Prostate gland (tissue), 2 donors: Measurements from ENCODE around the gene TTC31. TPM values are rescaled to one million over a fixed set of nuclear protein-coding genes. Genes with fewer than 3 reads are reported as not detected.

Experiments
- DNase-seq: peaks from one replicate; pipeline ENCODE4 v3.0.0-alpha.2; 2019; ENCODE audit warnings: low spot score
- H3K27ac ChIP-seq, 2 donors: fragments of 200-600 bp; sonication (generic); 2 replicates each; pipeline ENCODE4 v1.5.1; 2017 to 2019
- H3K27me3 ChIP-seq: fragments of 200-600 bp; sonication (generic); replicated peaks from 2 replicates; pipeline ENCODE4 v1.5.1; 2019; ENCODE audit not compliant: insufficient read depth
- H3K36me3 ChIP-seq, 2 donors: fragments of 200-600 bp; sonication (generic); 1 replicate in 1 of 2; 2 replicates in 1 of 2; pipeline versions ENCODE4 v1.5.1 to v1.8.1; 2017 to 2019
- H3K4me1 ChIP-seq: fragments of 200-600 bp; sonication (generic); replicated peaks from 2 replicates; pipeline ENCODE4 v1.5.1; 2019
- H3K4me3 ChIP-seq, 2 donors: fragments of 200-600 bp; sonication (generic); 2 replicates each; pipeline ENCODE4 v1.5.1; 2017 to 2019
- H3K9me3 ChIP-seq: fragments of 200-600 bp; sonication (generic); 2 replicates; pipeline ENCODE4 v1.5.1; 2017
- POLR2A ChIP-seq: fragments of 450-650 bp; IDR thresholded peaks from one replicate; pipeline ENCODE4 v1.6.1; 2016; ENCODE audit warnings: antibody characterized with exemption, mild to moderate bottlenecking
- POLR2AphosphoS5 ChIP-seq: sonication (generic); formaldehyde crosslinking; IDR thresholded peaks from one replicate; pipeline ENCODE4 v1.6.1; 2017; ENCODE audit warnings: antibody characterized with exemption
- WGBS: methylation state at CpG from one replicate; pipeline ENCODE4 v1.1.5; 2018; 5-methylcytosine and 5-hydroxymethylcytosine counted together
- intact Hi-C: fragments of 100-400 bp; cut with DNase I; formaldehyde crosslinking; loops from one replicate; pipeline ENCODE4 v1.14.2; 2022
- total RNA-seq, 2 donors: library from RNA; depleted of rRNA; stranded (reverse); fragments of >200 nt; gene quantifications; one replicate each; pipeline ENCODE4 v1.1.0, GENCODE V29; 2016
- TF ChIP-seq, protein P1 (sequence below), 4 experiments: fragments of 200-600 bp in 2 of 4; fragments of 450-650 bp in 2 of 4; sonication (generic) in 2 of 4; IDR thresholded peaks; 1 replicate in 3 of 4; 2 replicates in 1 of 4; pipeline ENCODE4 v1.5.1; 2016 to 2019; ENCODE audit warnings: antibody characterized with exemption in 4 of 4, mild to moderate bottlenecking in 2 of 4, moderate library complexity in 2 of 4

TTC31 gene
- total RNA-seq, 2 donors from 2014 or later, result 24.0 to 27.6 TPM

DNA sequence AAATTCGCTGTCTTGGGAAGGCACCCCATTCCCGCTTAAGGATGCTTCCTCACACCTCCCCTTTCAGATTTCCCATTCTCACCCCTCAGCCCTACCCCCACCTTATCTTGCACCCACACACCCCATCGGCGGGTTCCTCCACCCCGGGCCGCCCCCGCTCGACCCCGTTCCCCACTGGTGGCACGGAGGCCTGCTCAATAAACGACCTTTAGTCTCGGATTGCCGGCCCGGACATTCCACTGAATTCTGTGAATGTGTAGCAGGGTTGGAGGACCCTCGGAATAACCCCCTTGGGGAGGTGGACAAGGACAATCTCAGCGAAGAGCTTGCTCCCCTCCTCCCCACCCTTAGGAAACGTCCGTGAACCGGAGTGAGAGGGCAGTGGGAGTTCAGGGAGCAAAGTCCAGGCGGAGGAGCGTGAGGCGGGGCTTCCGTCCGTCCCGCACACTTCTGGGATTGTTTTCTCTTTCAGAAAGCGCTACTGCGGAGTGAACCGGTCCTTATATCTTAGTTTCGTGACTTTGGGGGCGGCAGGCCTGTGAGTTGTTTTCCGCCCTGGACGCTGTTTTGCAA is 19.4 kb downstream of the TTC31 start:
- no peak overlapping the region for H3K27ac ChIP-seq
- WGBS, result 41% methylated on average over 32 of the region's 32 CpGs
- H3K4me3 ChIP-seq, result peak overlapping the region; percentile 9 to 24
- H3K9me3 ChIP-seq, result no peaks in the 10 kb centered on the region
- H3K4me1 ChIP-seq, result peaks cover 12% of the 10 kb centered on the region
- TF ChIP-seq, protein P1, sequence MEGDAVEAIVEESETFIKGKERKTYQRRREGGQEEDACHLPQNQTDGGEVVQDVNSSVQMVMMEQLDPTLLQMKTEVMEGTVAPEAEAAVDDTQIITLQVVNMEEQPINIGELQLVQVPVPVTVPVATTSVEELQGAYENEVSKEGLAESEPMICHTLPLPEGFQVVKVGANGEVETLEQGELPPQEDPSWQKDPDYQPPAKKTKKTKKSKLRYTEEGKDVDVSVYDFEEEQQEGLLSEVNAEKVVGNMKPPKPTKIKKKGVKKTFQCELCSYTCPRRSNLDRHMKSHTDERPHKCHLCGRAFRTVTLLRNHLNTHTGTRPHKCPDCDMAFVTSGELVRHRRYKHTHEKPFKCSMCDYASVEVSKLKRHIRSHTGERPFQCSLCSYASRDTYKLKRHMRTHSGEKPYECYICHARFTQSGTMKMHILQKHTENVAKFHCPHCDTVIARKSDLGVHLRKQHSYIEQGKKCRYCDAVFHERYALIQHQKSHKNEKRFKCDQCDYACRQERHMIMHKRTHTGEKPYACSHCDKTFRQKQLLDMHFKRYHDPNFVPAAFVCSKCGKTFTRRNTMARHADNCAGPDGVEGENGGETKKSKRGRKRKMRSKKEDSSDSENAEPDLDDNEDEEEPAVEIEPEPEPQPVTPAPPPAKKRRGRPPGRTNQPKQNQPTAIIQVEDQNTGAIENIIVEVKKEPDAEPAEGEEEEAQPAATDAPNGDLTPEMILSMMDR (IDR thresholded peaks at IDR 0.05), result no peak
- no peak for TF ChIP-seq POLR2A
- TF ChIP-seq POLR2AphosphoS5, result no peak
- peaks cover 20% of the 10 kb centered on the region for H3K27me3 ChIP-seq
- H3K36me3 ChIP-seq, result peaks cover 0 to 12% of the 10 kb centered on the region in 2 donors
- intact Hi-C loops, result no loop called here
- DNase-seq, result no peak

DNA sequence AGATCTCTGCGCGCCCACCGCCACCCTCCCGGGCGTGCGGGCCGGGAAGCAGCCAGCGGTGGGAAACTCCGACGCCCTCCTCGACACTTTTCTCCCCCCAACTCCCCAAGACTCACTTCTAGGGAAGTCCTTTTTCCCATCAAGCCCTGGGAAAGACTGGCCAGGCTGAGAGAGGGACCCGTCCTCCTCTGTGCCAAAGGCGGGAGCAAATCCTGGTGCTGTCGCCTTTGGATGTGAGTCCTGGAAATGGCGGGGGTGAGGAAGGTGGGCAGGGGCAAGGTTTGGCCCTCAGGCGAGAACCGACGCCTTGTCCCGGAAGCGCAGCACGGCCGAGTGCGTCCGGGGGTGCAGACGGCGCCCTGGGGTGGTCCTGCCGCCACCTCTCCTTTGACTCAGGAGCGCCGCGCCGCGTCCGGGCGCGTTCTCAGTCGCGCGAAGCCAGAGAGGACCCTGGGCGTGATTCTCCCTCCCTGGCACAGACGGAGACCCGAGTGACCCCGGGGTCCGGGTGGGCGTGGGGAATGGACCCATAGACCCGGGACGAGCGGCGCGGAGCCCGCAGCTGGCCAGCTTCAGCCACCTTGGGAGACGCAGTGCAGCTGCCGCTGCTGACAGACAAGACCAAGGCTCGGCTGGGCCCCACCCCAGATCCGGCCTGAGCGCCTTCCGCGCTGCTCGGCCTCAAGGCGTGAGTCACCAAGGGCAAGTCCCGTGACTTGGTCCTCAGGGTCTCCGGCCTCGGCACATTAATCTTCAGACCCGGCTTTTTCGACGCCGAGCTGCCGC is 20.0 kb downstream of the TTC31 start:
- H3K9me3 ChIP-seq, result no peaks in the 10 kb centered on the region
- no peak overlapping the region for H3K27ac ChIP-seq
- intact Hi-C loops, result no loop called here
- TF ChIP-seq POLR2A (peak; percentile 46), POLR2AphosphoS5 (peak; percentile 20)
- TF ChIP-seq, protein P1 (IDR thresholded peaks at IDR 0.05), result no peak
- H3K4me3 ChIP-seq, result peak overlapping the region; percentile 9 to 24
- WGBS, result 11% methylated on average over 46 of the region's 67 CpGs
- H3K4me1 ChIP-seq, result peaks cover 12% of the 10 kb centered on the region
- DNase-seq, result no peak
- peaks cover 20% of the 10 kb centered on the region for H3K27me3 ChIP-seq
- peaks cover 0 to 12% of the 10 kb centered on the region in 2 donors for H3K36me3 ChIP-seq

DNA sequence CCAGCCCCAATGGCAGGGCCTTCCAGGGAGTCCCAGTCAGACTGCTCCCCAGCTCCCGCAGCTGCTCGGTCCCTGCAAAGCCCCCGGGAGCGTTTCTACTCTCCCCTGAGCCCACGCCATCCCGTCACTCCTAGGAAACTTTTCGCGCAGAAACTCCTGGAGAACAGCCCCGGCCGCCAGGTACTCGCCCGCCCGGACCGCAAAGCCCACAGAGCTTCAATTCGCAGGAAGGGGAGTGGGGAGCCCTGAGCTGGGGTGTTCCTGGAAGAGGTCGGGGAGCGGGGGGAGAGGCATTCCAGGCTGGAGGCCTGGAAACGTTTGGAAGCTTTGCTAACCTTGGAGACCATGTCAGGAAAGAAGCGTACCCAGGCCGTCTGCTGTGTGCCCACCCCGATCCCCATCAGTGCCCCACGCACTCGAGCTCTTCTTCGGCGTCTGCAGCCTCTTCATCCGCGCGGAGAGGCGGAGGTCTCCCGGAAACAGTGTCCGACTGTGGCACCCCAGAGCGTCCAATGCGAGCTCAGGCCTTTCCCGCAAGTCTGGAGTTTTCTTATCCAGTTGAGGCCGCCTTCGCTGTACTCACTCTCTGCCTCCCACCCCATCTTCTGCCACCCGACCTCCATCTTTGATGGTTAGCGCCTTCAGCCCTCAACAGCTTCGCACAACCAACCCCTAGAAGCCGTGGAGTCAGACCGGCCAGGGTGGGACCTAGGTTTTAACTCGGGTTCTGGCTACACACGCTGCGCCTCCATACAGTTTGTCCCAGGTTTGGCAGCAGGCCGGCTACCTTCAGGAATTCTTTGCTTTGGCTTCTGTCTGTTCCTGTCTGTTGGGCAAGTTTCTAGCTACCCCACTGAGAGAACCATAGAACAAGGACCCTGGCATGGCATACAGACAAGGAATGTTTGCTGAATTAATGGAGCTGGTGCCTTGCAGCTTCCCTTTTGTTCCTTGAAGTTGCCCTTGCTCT is 20.9 kb downstream of the TTC31 start:
- Histone ChIP-seq H3K9me3 (no peaks in the 10 kb centered on the region), H3K27ac (no peak overlapping the region), H3K36me3 (peaks cover 0 to 12% of the 10 kb centered on the region in 2 donors), H3K4me3 (peak overlapping the region; percentile 9 to 24), H3K4me1 (peaks cover 12% of the 10 kb centered on the region), H3K27me3 (peaks cover 15% of the 10 kb centered on the region)
- 67% methylated on average over 45 of the region's 45 CpGs for WGBS
- TF ChIP-seq POLR2AphosphoS5, result no peak
- TF ChIP-seq POLR2A, result no peak
- TF ChIP-seq, protein P1 (IDR thresholded peaks at IDR 0.05), result no peak
- DNase-seq, result no peak
- intact Hi-C loops, result no loop called here

DNA sequence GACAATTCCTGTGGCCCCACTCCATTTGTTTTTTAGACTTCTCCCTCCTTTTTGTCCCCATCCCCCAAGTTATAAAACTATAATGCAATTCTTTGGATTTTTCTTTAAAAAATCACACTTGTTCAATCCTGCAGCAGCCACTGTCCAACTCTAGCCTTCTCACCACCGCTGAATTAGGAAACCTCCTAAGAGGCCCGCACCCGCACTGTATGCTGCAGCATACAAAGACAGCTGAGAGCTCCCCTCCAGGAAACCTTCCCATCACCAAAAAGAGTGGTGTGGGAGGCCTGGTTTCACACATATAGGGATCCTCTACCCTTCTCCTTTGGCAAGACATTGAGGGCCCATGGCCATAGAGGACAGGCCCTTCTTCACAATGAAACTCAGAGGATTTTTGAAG is 21.7 kb downstream of the TTC31 start:
- H3K27me3 ChIP-seq, result peaks cover 9% of the 10 kb centered on the region
- no peak for DNase-seq
- H3K27ac ChIP-seq, result no peak overlapping the region
- intact Hi-C loops, result no loop called here
- TF ChIP-seq, protein P1 (IDR thresholded peaks at IDR 0.05), result no peak
- TF ChIP-seq POLR2AphosphoS5 (no peak), POLR2A (no peak)
- H3K36me3 ChIP-seq, result peaks cover 0 to 12% of the 10 kb centered on the region in 2 donors
- 90% methylated on average over 3 of the region's 3 CpGs for WGBS
- H3K4me3 ChIP-seq, result no peak overlapping the region
- H3K4me1 ChIP-seq, result peaks cover 12% of the 10 kb centered on the region
- H3K9me3 ChIP-seq, result no peaks in the 10 kb centered on the region
